HG02642 (cell line): ENCODE results near the gene CCDC18.
A peak's percentile ranks its signal among the peaks of the same experiment; 100 is the strongest.

Experiments used
- ATAC-seq: cut with Tn5 transposase; IDR thresholded peaks from one replicate; pipeline ENCODE4 v1.9.1; 2021; ENCODE audit warnings: mild to moderate bottlenecking; ENCODE audit not compliant: unreplicated experiment, poor library complexity

Gene CCDC18

DNA sequence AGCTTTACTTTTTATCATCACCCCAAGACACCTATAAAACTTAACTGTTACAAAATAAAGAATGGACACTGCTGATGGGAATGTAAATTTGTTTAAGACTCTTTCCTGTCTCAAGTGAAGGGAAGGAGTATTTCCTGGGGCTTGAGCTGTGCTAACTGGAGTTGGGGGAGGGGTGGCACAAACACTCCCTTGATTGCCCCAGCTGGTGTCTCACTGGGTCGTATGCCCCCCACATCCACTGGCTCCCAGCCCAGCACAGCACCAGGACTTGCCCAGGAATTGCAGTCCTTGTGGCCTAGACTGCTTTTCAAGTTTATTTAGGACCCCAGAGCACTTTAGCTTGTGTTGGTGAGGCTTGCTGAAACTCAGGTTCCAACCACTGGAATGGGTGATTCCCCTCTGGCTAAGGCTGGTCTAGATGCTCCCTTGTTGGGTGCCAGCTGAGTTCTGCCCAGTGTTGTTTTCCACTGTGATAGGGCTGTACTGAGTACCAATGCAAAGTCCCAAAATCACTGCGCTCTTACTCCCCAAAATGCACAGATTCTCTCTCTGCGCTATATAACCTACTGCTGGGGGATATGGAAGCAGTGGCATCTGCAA is 116.1 kb downstream of the CCDC18 start:
- no peak for ATAC-seq

DNA sequence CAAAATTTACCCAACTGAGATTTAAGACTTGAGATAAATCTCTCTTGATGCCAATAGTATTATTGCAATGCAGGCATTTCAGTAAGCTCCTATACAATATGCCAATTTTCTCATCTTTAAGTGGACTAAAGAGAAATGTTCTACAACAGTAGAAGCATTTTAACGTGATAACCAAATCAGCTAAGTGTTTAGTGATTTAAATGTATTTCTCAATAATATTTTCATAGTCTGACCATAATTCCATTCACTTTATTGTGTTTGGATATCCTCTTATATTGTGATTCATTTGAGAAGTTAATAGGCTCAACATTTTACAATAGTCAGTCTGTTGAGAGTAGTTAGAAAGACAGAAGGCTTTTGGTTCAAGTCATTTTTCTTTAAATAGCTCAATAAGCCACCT is 120.6 kb downstream of the CCDC18 start:
- no peak for ATAC-seq

DNA sequence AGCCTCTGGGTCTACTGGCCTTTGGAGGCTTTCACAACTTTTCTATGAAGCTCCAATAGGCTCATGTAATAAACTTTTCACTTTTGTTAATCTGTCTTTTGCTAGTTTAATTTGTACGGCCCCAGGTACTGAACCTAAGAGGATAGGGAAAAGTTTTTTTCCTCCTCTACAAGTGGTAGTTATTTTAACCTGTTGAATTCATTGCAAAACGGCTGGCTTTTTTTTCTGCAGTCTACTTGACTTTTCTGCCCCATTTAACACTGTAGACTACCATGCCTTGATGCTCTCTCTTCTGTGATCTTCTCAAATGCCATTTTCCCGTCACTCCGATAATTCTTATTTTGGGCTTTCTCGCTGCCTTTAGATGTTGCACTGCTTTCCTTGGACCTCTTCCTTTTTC is 121.6 kb downstream of the CCDC18 start:
- no peak for ATAC-seq

DNA sequence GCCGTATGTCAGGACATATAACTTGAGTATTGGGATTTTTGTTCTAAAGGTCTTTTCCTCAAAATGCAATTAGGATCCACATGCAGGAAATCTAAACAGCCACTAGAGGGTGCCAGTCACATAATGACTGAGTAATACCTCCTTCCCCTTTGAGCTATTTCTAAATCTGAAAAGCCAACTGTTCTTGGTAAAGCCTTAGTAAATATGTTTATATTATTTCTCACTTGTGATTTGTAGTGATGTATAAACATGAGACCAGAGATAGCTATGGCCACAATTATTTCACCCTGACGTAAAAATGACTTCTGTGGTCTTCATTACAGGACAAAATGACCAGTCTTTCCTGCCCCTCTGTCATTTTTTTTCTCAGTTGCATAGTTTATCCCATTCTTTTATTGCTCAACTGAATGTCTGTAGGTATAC is 124.2 kb downstream of the CCDC18 start:
- peak; percentile 57 for ATAC-seq

DNA sequence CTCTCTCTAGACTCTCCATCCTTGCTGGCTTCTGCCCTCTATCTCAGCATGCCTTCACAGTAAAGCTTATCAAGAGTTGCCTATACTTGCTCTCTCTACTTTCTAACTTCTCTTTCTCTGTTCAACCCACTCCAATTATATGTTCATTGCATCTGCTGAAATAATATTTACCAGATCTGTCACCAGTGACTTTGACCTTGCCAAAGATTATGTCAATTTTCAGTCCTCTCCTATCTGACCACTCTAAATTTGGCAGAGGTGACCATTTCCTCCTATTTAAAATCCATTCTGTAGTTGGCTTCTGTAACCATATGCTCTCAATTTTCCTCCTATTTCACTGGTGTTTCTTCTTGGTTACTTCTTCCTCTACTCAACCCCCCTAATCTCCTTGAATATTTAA is 126.4 kb downstream of the CCDC18 start:
- no peak for ATAC-seq

DNA sequence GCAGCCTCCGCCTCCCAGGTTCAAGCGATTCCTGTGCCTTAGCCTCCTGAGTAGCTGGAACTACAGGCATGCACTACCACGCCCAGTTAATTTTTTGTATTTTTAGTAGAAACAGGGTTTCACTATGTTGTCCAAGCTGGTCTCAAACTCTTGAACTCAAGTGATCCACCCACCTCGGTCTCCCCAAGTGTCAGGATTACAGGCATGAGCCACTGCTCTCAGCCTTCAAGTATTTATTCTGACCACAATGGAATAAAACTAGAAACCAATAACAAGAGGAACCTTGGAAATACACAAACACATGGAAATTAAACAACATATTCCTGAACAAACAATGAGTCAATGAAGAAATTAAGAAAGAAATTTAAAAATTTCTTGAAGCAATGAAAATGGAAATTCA is 132.5 kb downstream of the CCDC18 start:
- ATAC-seq = no peak

DNA sequence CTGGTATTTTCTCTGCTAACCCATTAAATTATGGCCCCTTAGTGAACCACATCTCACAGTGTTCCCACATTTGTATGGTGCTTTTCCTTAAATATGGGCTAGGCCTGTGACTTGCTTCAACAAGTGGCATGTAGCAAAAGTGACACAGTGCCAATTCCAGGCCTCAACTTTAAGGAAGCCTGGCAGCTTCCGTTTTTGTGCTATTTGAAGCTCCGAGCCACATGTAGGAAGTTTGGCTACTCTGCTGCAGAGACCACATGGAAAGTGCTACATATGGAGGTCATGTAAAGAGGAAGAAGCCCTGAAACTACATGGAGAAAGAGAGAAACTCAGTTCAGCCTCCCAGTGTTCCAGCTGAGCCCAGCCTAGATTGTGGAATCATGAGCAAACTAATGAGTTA is 136.7 kb downstream of the CCDC18 start:
- no peak for ATAC-seq

DNA sequence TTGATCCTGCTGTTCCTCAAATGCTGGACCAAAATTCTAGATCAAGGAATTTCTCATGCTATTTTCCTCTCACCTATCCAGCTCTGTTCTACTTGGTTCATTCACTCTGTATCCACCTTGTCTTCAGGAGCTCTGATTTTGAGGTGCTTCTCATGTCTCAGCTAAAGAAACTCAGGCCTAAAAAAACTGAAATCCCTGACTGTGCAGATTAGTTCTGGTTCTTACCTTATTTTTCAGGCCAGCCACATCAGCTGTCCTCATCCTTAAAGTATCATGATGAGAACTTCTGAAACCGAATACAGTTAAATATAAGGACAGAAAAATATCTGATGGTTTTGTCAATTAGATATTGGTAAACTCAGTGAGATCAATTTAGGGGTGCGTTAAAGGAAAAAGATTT is 137.4 kb downstream of the CCDC18 start:
- no peak for ATAC-seq

DNA sequence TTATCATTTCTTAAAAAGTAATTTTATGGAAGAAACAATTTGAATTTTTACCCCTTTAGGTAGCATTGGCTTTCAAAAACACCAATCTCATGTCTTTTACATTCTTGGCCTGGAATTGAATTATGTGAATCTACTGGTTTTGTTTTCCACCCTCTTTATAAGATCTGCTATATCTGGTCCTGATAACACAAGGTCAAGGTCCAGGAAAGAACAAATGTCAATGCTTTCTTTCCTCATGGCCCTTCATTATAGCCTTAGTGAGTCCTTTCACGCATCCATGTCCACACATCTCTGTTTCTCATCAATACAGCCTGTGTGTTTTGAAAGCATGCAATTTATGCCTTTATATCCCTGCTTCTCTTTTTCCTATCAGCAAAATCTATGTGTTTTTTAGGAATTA is 141.2 kb downstream of the CCDC18 start:
- no peak for ATAC-seq

DNA sequence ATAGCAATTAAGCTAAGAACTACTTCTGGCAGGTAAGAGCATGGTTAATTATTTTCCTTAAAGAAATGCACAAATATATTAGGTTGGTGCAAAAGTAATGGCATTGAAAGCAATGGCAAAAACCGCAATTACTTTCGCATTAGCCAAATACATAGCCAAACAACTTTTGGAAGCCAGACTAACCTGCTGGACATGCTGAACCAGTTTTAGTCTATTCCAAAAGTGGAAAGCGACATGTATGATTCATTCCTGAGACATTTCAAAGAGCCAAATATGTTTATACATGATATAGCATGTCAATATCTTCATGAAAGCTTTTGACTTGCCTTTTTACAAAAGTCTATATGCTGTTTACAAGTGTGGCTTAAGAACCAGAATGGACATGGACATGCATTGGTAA is 141.8 kb downstream of the CCDC18 start:
- ATAC-seq = no peak

DNA sequence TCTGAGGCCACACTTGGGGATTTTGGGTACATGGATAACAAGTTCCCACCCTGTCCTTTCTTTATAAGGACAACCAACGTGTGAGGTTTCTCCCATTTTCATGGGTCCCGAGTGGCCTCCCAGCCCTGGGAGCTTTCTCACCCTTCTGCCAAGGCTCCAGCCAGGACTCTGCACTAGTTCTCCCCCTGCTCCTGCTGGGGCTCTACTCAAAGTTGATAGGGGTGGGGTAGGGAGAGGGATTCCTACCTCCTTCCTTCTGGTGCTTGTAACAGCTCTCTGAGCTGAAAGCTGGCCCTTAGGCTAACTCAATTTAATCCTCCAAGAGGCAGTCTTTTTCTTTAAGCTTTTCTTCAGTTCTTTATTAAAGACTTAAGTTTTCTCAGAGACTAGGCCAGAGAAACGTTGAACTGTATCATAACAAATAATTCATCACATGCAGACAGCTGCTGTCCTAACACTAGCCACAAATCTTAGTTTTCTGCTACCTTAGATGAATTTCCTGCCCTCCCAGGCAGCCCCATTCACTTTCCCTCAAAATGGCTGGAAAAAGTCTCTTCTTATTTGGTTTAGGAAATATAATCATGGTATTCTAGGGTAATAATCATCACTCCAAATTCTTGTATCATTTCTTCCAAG is 142.8 kb downstream of the CCDC18 start:
- no peak for ATAC-seq

DNA sequence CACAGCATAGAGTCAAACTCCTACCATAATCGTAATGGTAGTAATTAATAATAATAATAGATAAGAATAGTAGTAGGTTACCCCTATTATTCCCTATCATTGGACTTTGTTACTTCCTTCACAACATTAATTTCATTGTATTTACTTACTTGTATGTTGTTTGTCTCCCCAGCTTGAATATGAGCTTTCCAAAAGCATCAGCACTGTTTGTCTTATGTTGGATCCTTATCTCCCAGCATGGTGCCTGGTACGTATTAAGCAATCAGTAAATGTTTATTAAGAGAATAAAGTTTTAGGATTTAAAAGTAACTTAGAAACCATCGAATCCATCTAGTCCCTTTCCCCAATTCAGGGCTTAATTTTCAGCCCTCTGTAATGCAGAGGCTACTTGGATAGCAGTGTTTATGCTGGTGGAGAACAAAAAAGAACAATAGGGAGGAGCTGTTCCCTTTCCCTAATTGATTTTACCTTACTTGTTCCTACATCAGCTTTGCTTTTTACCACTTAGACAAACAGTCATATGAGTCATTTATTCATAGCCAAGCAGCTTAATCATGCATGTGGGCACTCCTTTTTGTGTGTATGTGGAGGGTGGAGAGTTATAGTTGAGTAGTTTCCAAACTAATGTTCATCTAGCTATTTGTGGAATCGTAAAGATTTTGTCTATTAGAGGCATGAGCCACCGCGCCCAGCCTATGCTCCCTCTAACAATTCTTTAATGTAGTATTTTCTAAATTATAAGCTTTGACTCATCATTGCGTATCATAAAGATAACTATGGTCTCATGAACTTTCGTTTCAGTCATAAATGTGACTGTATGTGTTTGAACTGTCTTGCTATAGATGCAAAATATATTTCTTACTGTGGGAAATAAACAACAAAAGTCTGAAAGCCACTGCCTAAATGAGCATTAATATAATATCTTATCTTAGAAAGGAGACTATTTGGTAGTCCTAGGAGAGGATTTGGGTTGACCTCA is 144.3 kb downstream of the CCDC18 start:
- ATAC-seq = no peak
